ENCODE measurements around the gene C1orf122. TPM values are rescaled to one million over a fixed set of nuclear protein-coding genes. Genes with fewer than 3 reads are reported as not detected.

The C1orf122 gene
- total RNA-seq, 2 donors from 2014 or later: 29.2 to 33.3 TPM

GRCh38 chr1:37841652-37842051 is 34.1 kb downstream of the C1orf122 start:
- DNase-seq (ENCODE audit: low spot score): no peak
- Mint-ChIP-seq H3K27me3 (no peaks in the 10 kb centered on the region), H3K4me1 (ENCODE audit: low read depth in 2 of 2) (peaks cover 35 to 39% of the 10 kb centered on the region in 2 donors), H3K36me3 (peaks cover 25% of the 10 kb centered on the region), H3K4me3 (no peak overlapping the region), H3K27ac (peak overlapping the region in 1 of 2 donors; percentile 50), H3K9me3 (no peaks in the 10 kb centered on the region)
- no peak for ATAC-seq

GRCh38 chr1:37844536-37844935 is 36.9 kb downstream of the C1orf122 start:
- peaks cover 48% of the 10 kb centered on the region in 2 donors for H3K4me1 Mint-ChIP-seq (ENCODE audit: low read depth in 2 of 2)
- no peaks in the 10 kb centered on the region for H3K9me3 Mint-ChIP-seq
- no peak for DNase-seq (ENCODE audit: low spot score)
- peaks cover 20% of the 10 kb centered on the region for H3K36me3 Mint-ChIP-seq
- no peaks in the 10 kb centered on the region for H3K27me3 Mint-ChIP-seq
- ATAC-seq: no peak
- peak overlapping the region; percentile 76 for H3K4me3 Mint-ChIP-seq
- H3K27ac Mint-ChIP-seq: peak overlapping the region; percentile 91 to 97

GRCh38 chr1:37845049-37845646 is 37.6 kb downstream of the C1orf122 start:
- H3K27ac Mint-ChIP-seq: peak overlapping the region; percentile 91 to 97
- no peaks in the 10 kb centered on the region for H3K27me3 Mint-ChIP-seq
- peak overlapping the region; percentile 76 for H3K4me3 Mint-ChIP-seq

GRCh38 chr1:37845786-37846185 is 38.2 kb downstream of the C1orf122 start:
- DNase-seq (ENCODE audit: low spot score) (no peak), ATAC-seq (peak; percentile 43 to 72)
- Mint-ChIP-seq H3K9me3 (no peaks in the 10 kb centered on the region), H3K4me1 (ENCODE audit: low read depth in 2 of 2) (peaks cover 48 to 49% of the 10 kb centered on the region in 2 donors), H3K4me3 (peak overlapping the region; percentile 76), H3K27ac (peak overlapping the region; percentile 91 to 97), H3K27me3 (no peaks in the 10 kb centered on the region), H3K36me3 (peaks cover 20% of the 10 kb centered on the region)

More at GRCh38 chr1:37845049-37845646, 37.6 kb downstream of the C1orf122 start:
- ATAC-seq (peak in 1 of 2 donors; percentile 54), DNase-seq (ENCODE audit: low spot score) (no peak)
- H3K9me3 Mint-ChIP-seq: no peaks in the 10 kb centered on the region
- peaks cover 20% of the 10 kb centered on the region for H3K36me3 Mint-ChIP-seq
- peaks cover 48 to 49% of the 10 kb centered on the region in 2 donors for H3K4me1 Mint-ChIP-seq (ENCODE audit: low read depth in 2 of 2)

GRCh38 chr1:37846647-37847339 is 39.2 kb downstream of the C1orf122 start:
- H3K4me1 Mint-ChIP-seq (ENCODE audit: low read depth in 2 of 2): peaks cover 48 to 49% of the 10 kb centered on the region in 2 donors
- H3K36me3 Mint-ChIP-seq: peaks cover 20% of the 10 kb centered on the region
- ATAC-seq (no peak), DNase-seq (ENCODE audit: low spot score) (no peak)
- H3K9me3 Mint-ChIP-seq: no peaks in the 10 kb centered on the region
- H3K4me3 Mint-ChIP-seq: peak overlapping the region; percentile 76
- H3K27me3 Mint-ChIP-seq: no peaks in the 10 kb centered on the region
- peak overlapping the region; percentile 91 to 97 for H3K27ac Mint-ChIP-seq

GRCh38 chr1:37849480-37849879 is 41.9 kb downstream of the C1orf122 start:
- H3K4me1 Mint-ChIP-seq (ENCODE audit: low read depth in 2 of 2): peaks cover 39 to 44% of the 10 kb centered on the region in 2 donors
- ATAC-seq (no peak), DNase-seq (ENCODE audit: low spot score) (no peak)
- H3K36me3 Mint-ChIP-seq: peaks cover 23% of the 10 kb centered on the region
- no peaks in the 10 kb centered on the region for H3K27me3 Mint-ChIP-seq
- H3K9me3 Mint-ChIP-seq: no peaks in the 10 kb centered on the region
- no peak overlapping the region for H3K27ac Mint-ChIP-seq
- H3K4me3 Mint-ChIP-seq: peak overlapping the region; percentile 13

GRCh38 chr1:37850352-37850955 is 42.9 kb downstream of the C1orf122 start:
- Mint-ChIP-seq H3K4me1 (ENCODE audit: low read depth in 2 of 2) (peaks cover 39 to 41% of the 10 kb centered on the region in 2 donors), H3K36me3 (peaks cover 15% of the 10 kb centered on the region), H3K4me3 (no peak overlapping the region), H3K9me3 (no peaks in the 10 kb centered on the region), H3K27me3 (no peaks in the 10 kb centered on the region), H3K27ac (no peak overlapping the region)
- no peak for DNase-seq (ENCODE audit: low spot score)
- ATAC-seq: peak in 1 of 2 donors; percentile 61

- Mint-ChIP-seq H3K27me3 (no peaks in the 10 kb centered on the region), H3K27ac (no peak overlapping the region), H3K9me3 (no peaks in the 10 kb centered on the region), H3K4me3 (no peak overlapping the region), H3K36me3 (peaks cover 15% of the 10 kb centered on the region), H3K4me1 (ENCODE audit: low read depth in 2 of 2) (peaks cover 31 to 33% of the 10 kb centered on the region in 2 donors)
- DNase-seq (ENCODE audit: low spot score) (no peak), ATAC-seq (no peak)
These were observed 43.7 kb downstream of the C1orf122 start for GRCh38 chr1:37851262-37851661.

- DNase-seq (ENCODE audit: low spot score) (no peak), ATAC-seq (peak; percentile 72 to 76)
- Mint-ChIP-seq H3K36me3 (peaks cover 15% of the 10 kb centered on the region), H3K9me3 (no peaks in the 10 kb centered on the region), H3K4me1 (ENCODE audit: low read depth in 2 of 2) (peaks cover 25 to 27% of the 10 kb centered on the region in 2 donors), H3K4me3 (no peak overlapping the region), H3K27ac (no peak overlapping the region), H3K27me3 (no peaks in the 10 kb centered on the region)
These were observed 44.2 kb downstream of the C1orf122 start for GRCh38 chr1:37851782-37852210.

GRCh38 chr1:37853157-37853556 is 45.6 kb downstream of the C1orf122 start:
- H3K4me1 Mint-ChIP-seq (ENCODE audit: low read depth in 2 of 2): peaks cover 25 to 28% of the 10 kb centered on the region in 2 donors
- no peaks in the 10 kb centered on the region for H3K27me3 Mint-ChIP-seq
- DNase-seq (ENCODE audit: low spot score) (no peak), ATAC-seq (no peak)
- no peaks in the 10 kb centered on the region for H3K9me3 Mint-ChIP-seq
- peaks cover 22% of the 10 kb centered on the region for H3K36me3 Mint-ChIP-seq
- H3K27ac Mint-ChIP-seq: no peak overlapping the region
- no peak overlapping the region for H3K4me3 Mint-ChIP-seq

- Mint-ChIP-seq H3K9me3 (no peaks in the 10 kb centered on the region), H3K4me3 (peak overlapping the region; percentile 33), H3K36me3 (peaks cover 22% of the 10 kb centered on the region), H3K27me3 (no peaks in the 10 kb centered on the region), H3K4me1 (ENCODE audit: low read depth in 2 of 2) (peaks cover 26 to 32% of the 10 kb centered on the region in 2 donors), H3K27ac (peak overlapping the region in 1 of 2 donors; percentile 28)
- ATAC-seq: no peak
- DNase-seq (ENCODE audit: low spot score): no peak
These were observed 46.8 kb downstream of the C1orf122 start for GRCh38 chr1:37854406-37854805.
